Osteocyte (in vitro differentiated cells): ENCODE results near the gene TOR1A. TPM values are rescaled to one million over a fixed set of nuclear protein-coding genes. Genes with fewer than 3 reads are reported as not detected.

Source experiments
- DNase-seq: peaks from one replicate; pipeline ENCODE4 v3.0.0; 2021; ENCODE audit warnings: mixed read lengths; ENCODE audit not compliant: unreplicated experiment; ENCODE audit errors: extremely low spot score
- H3K27ac Mint-ChIP-seq: one replicate; pipeline ENCODE4 v1.8.0; 2021; ENCODE audit warnings: mild to moderate bottlenecking, mixed read lengths; ENCODE audit not compliant: unreplicated experiment
- H3K27me3 Mint-ChIP-seq: one replicate; pipeline ENCODE4 v1.8.0; 2021; ENCODE audit warnings: mixed read lengths; ENCODE audit not compliant: unreplicated experiment
- H3K36me3 Mint-ChIP-seq: one replicate; pipeline ENCODE4 v1.8.0; 2021; ENCODE audit warnings: mixed read lengths; ENCODE audit not compliant: unreplicated experiment
- H3K4me1 Mint-ChIP-seq: one replicate; pipeline ENCODE4 v1.8.0; 2021; ENCODE audit warnings: mixed read lengths; ENCODE audit not compliant: unreplicated experiment
- H3K4me3 Mint-ChIP-seq: one replicate; pipeline ENCODE4 v1.8.0; 2021; ENCODE audit warnings: mild to moderate bottlenecking, moderate library complexity, mixed read lengths; ENCODE audit not compliant: unreplicated experiment
- H3K9me3 Mint-ChIP-seq: one replicate; pipeline ENCODE4 v1.8.0; 2021; ENCODE audit warnings: mixed read lengths; ENCODE audit not compliant: unreplicated experiment
- total RNA-seq: library from RNA; stranded (reverse); gene quantifications from 2 replicates; pipeline ENCODE4 v1.2.1, GENCODE V29; 2021
- TF ChIP-seq, protein P1 (sequence below): fragments of 200-600 bp; sonication (generic); IDR thresholded peaks from 2 replicates; pipeline ENCODE4 v1.5.0; 2021; ENCODE audit warnings: antibody characterized with exemption, mild to moderate bottlenecking, moderate library complexity

The TOR1A gene
- total RNA-seq, 1 donor from 2014 or later: 46.1 TPM

- peak overlapping the region; percentile 79 for H3K4me3 Mint-ChIP-seq
- H3K27ac Mint-ChIP-seq: peak overlapping the region; percentile 72
- no peaks in the 10 kb centered on the region for H3K27me3 Mint-ChIP-seq
- no peaks in the 10 kb centered on the region for H3K9me3 Mint-ChIP-seq
- peaks cover 9% of the 10 kb centered on the region for H3K4me1 Mint-ChIP-seq
- DNase-seq: no peak
- H3K36me3 Mint-ChIP-seq: peaks cover 25% of the 10 kb centered on the region
- TF ChIP-seq, protein P1, sequence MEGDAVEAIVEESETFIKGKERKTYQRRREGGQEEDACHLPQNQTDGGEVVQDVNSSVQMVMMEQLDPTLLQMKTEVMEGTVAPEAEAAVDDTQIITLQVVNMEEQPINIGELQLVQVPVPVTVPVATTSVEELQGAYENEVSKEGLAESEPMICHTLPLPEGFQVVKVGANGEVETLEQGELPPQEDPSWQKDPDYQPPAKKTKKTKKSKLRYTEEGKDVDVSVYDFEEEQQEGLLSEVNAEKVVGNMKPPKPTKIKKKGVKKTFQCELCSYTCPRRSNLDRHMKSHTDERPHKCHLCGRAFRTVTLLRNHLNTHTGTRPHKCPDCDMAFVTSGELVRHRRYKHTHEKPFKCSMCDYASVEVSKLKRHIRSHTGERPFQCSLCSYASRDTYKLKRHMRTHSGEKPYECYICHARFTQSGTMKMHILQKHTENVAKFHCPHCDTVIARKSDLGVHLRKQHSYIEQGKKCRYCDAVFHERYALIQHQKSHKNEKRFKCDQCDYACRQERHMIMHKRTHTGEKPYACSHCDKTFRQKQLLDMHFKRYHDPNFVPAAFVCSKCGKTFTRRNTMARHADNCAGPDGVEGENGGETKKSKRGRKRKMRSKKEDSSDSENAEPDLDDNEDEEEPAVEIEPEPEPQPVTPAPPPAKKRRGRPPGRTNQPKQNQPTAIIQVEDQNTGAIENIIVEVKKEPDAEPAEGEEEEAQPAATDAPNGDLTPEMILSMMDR: no peak
Measured at GRCh38 chr9:129822898-129823541, 916 bp downstream of the TOR1A start.

- TF ChIP-seq, protein P1: no peak
- H3K9me3 Mint-ChIP-seq: no peaks in the 10 kb centered on the region
- H3K4me3 Mint-ChIP-seq: no peak overlapping the region
- H3K27ac Mint-ChIP-seq: no peak overlapping the region
- no peaks in the 10 kb centered on the region for H3K27me3 Mint-ChIP-seq
- DNase-seq: no peak
- H3K36me3 Mint-ChIP-seq: peaks cover 37% of the 10 kb centered on the region
- H3K4me1 Mint-ChIP-seq: peaks cover 2% of the 10 kb centered on the region
Measured at GRCh38 chr9:129816501-129817435, 7.2 kb downstream of the TOR1A start.

- Mint-ChIP-seq H3K36me3 (peaks cover 42% of the 10 kb centered on the region), H3K27me3 (no peaks in the 10 kb centered on the region), H3K27ac (no peak overlapping the region), H3K4me1 (peaks cover 2% of the 10 kb centered on the region), H3K9me3 (no peaks in the 10 kb centered on the region), H3K4me3 (no peak overlapping the region)
- no peak for DNase-seq
- TF ChIP-seq, protein P1: no peak
Measured at GRCh38 chr9:129815278-129815677, 8.7 kb downstream of the TOR1A start.

DNA sequence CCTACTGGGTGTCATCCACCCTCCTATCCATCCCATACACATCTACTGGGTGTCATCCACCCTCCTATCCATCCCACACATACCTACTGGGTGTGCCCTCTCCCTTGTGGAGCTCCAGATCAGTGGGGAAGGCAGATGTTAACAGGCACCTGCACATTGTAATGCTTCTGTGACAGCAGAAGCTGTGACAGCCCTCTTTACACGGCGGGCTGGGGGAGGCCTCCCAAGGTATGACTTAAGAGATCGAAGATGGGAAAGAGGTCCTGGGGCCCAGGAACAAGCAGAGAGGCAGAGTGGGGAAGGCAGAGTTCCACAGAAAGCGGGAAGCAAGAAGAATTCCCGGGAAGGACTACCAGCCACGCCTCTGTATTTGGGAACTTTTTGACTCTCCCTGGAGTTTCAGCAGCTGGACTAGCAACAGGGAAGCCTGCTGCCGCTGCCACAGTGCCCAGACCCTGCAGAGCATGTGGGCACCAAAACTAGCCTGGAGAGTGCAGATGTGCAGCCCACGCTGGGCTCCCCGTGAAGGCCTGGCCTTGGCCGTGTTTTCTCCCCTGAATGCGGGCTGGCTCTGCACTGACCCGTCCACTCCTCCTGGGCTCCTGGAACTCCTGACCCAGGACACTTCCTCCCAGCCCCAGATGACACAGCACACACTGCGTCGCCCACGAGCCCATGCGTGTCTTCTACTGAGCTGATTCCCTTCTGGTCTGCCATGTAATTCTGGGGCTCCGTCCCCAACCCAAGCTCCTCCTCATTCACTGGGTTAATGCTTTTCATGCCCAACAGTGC, 9.3 kb downstream of the TOR1A start:
- Mint-ChIP-seq H3K4me1 (peaks cover 2% of the 10 kb centered on the region), H3K9me3 (no peaks in the 10 kb centered on the region), H3K27ac (no peak overlapping the region), H3K36me3 (peaks cover 46% of the 10 kb centered on the region), H3K27me3 (no peaks in the 10 kb centered on the region), H3K4me3 (no peak overlapping the region)
- TF ChIP-seq, protein P1: no peak
- no peak for DNase-seq
